Mucosa of descending colon (tissue), 3 donors: ENCODE data around the gene CAMLG. TPM values are rescaled to one million over a fixed set of nuclear protein-coding genes. Genes with fewer than 3 reads are reported as not detected.

Source experiments
- ATAC-seq: fragments of 200-7000 bp; cut with Tn5 transposase; one replicate; pipeline ENCODE4 v1.9.1; 2020; ENCODE audit warnings: mild to moderate bottlenecking, moderate library complexity
- DNase-seq, 3 donors: peaks; one replicate each; pipeline ENCODE4 v3.0.0-alpha.2; 2020
- H3K36me3 ChIP-seq: fragments of 200-600 bp; one replicate; pipeline ENCODE4 v1.8.0; 2021; ENCODE audit warnings: low read depth, mild to moderate bottlenecking
- H3K4me1 ChIP-seq: fragments of 200-600 bp; one replicate; pipeline ENCODE4 v1.8.0; 2021; ENCODE audit warnings: low read depth, mild to moderate bottlenecking
- H3K4me3 ChIP-seq: fragments of 200-600 bp; one replicate; pipeline ENCODE4 v1.8.0; 2021; ENCODE audit warnings: mild to moderate bottlenecking
- H3K9me3 ChIP-seq: fragments of 200-600 bp; one replicate; pipeline ENCODE4 v1.8.0; 2021; ENCODE audit warnings: mild to moderate bottlenecking
- CTCF ChIP-seq: fragments of 200-600 bp; IDR thresholded peaks from one replicate; pipeline ENCODE4 v1.8.0; 2022; ENCODE audit warnings: antibody characterized with exemption, mild to moderate bottlenecking
- intact Hi-C, 2 donors: fragments of 100-400 bp; cut with DNase I in 1 of 2; cut with micrococcal nuclease in 1 of 2; formaldehyde crosslinking; loops; one replicate each; pipeline versions ENCODE4 v1.11.0 to v1.11.1; 2022; cut with DNase I, micrococcal nuclease
- total RNA-seq, 3 donors: library from RNA; stranded (reverse); fragmentation: NEBNext Ultra II Directional in 2 of 3; extraction: Animal tissue kit (Norgen Biotek cat#: 25700) in 2 of 3; gene quantifications; one replicate each; pipeline versions ENCODE4 v1.2.1 to v1.2.4, GENCODE V29; 2021 to 2023
- donor health status: DM: no; HTN: no; CAD: no; lungs with moderate emphysema.
- donor health status: DM: no; HTN: no; CAD: no.
- donor health status: DM: no; HTN: yes; CAD: no.

CAMLG gene
- total RNA-seq, 3 donors from 2014 or later, result 15.8 to 48.1 (median 22.4) TPM

DNA sequence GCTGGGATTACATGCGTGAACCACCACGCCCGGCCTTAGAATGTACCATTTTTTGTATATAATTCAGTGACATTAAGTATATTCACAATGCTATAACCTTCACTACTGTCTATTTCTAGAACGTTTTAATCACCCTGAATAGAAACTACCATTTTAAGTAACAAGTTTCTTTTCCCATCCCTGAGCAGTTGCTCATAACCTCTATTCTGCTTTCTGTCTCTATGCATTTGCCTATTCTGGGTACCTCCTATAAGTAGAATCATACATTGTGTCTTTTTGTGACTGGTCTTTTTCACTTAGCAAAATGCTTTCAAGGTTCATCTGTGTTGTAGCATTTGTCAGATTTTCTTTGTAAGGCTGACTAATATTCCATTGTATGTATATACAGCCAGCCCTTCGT, 60.1 kb downstream of the CAMLG start:
- no peaks in the 10 kb centered on the region for H3K9me3 ChIP-seq
- H3K36me3 ChIP-seq, result peaks cover 9% of the 10 kb centered on the region
- DNase-seq (no peak), ATAC-seq (no peak)
- no peaks in the 10 kb centered on the region for H3K4me1 ChIP-seq
- H3K4me3 ChIP-seq, result no peak overlapping the region
- TF ChIP-seq CTCF, result no peak
- intact Hi-C loops, result no loop called here

Other genes starting within 250 kb of the CAMLG start
- 10 to 100 TPM; 31.9 to 69.9 (median 36.2) TPM for gene JADE2, start 212.9 kb upstream of the CAMLG start, total RNA-seq
- 10 to 100 TPM; 78.2 to 95.0 (median 79.6) TPM for gene SAR1B, start 105.7 kb upstream of the CAMLG start, total RNA-seq
- gene SEC24A, start 89.8 kb upstream of the CAMLG start, total RNA-seq, result 10 to 100 TPM; 23.0 to 30.4 (median 23.9) TPM
- gene DDX46, start 20.2 kb downstream of the CAMLG start, total RNA-seq, result 10 to 100 TPM; 40.2 to 53.2 (median 45.9) TPM
- gene C5orf24, start 107.4 kb downstream of the CAMLG start, total RNA-seq, result 10 to 100 TPM; 23.7 to 48.6 (median 30.5) TPM
- 10 to 100 TPM; 20.7 to 45.4 (median 32.8) TPM for gene TXNDC15, start 135.8 kb downstream of the CAMLG start, total RNA-seq
- 10 to 100 TPM; 14.0 to 21.1 (median 15.9) TPM for gene PCBD2, start 166.6 kb downstream of the CAMLG start, total RNA-seq
- 1 to 10 TPM; 1.3 to 1.5 (median 1.3) TPM for gene CATSPER3, start 229.4 kb downstream of the CAMLG start, total RNA-seq